ENCODE measurements around the gene SLC16A10. TPM values are rescaled to one million over a fixed set of nuclear protein-coding genes. Genes with fewer than 3 reads are reported as not detected.
A peak's percentile ranks its signal among the peaks of the same experiment; 100 is the strongest.

SLC16A10 gene
- total RNA-seq, 4 donors from 2014 or later = 0.15 to 3.4 (median 1.6) TPM

DNA sequence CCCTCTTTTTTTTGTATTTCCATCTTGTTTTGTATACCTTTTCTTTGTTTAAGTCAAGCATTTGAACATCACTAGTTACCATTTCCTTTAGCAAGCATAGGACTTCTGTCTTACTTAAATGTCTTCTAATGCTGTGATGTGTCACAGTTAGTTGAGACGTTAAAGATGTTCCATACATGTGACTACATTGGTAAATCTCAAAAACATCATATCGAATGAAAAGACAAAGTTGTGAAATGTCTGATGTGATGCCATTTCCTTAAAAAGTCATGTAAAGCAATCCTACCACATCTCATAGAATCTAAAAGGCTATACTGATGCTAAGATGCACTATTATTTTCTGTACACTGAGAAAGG, 26.8 kb downstream of the SLC16A10 start:
- 28 to 47% methylated on average over 2 of the region's 2 CpGs for WGBS, 2 donors
- DNase-seq = no peak
- Histone ChIP-seq H3K4me1 (no peaks in the 10 kb centered on the region), H3K27me3 (no peaks in the 10 kb centered on the region), H3K36me3 (no peaks in the 10 kb centered on the region), H3K4me3 (no peak overlapping the region), H3K9me3 (no peaks in the 10 kb centered on the region), H3K27ac (peak overlapping the region in 1 of 4 donors; percentile 31)
- intact Hi-C loops (cut with DNase I) = no loop called here
- no peak for TF ChIP-seq POLR2A (IDR thresholded peaks at IDR 0.05)
- TF ChIP-seq, protein P1, sequence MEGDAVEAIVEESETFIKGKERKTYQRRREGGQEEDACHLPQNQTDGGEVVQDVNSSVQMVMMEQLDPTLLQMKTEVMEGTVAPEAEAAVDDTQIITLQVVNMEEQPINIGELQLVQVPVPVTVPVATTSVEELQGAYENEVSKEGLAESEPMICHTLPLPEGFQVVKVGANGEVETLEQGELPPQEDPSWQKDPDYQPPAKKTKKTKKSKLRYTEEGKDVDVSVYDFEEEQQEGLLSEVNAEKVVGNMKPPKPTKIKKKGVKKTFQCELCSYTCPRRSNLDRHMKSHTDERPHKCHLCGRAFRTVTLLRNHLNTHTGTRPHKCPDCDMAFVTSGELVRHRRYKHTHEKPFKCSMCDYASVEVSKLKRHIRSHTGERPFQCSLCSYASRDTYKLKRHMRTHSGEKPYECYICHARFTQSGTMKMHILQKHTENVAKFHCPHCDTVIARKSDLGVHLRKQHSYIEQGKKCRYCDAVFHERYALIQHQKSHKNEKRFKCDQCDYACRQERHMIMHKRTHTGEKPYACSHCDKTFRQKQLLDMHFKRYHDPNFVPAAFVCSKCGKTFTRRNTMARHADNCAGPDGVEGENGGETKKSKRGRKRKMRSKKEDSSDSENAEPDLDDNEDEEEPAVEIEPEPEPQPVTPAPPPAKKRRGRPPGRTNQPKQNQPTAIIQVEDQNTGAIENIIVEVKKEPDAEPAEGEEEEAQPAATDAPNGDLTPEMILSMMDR (IDR thresholded peaks at IDR 0.05) = no peak

DNA sequence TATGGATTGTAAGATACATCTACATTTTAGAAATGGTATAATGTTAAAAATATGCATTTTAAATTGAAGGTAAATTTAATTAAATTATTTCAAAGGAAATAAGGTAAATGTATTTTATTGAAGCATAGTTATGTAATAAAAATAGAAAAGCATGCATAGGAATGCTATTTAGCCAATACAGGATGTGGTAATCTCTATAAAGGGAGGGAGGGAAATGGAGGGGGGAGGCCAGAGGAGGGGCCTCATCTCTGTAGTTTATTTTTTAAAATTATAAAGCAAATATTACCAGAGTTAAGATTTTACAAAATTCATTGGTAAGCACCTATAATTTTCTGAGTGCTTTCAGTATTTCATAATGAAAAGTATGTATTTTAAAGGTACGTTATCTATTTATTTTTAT, 27.2 kb downstream of the SLC16A10 start:
- intact Hi-C loops (cut with DNase I) = no loop called here
- Histone ChIP-seq H3K4me3 (no peak overlapping the region), H3K36me3 (no peaks in the 10 kb centered on the region), H3K27ac (no peak overlapping the region), H3K4me1 (no peaks in the 10 kb centered on the region), H3K27me3 (no peaks in the 10 kb centered on the region), H3K9me3 (no peaks in the 10 kb centered on the region)
- no peak for TF ChIP-seq POLR2A (IDR thresholded peaks at IDR 0.05)
- TF ChIP-seq, protein P1 (IDR thresholded peaks at IDR 0.05) = no peak
- WGBS, 2 donors = 73 to 83% methylated on average over 1 of the region's 1 CpG
- no peak for DNase-seq

DNA sequence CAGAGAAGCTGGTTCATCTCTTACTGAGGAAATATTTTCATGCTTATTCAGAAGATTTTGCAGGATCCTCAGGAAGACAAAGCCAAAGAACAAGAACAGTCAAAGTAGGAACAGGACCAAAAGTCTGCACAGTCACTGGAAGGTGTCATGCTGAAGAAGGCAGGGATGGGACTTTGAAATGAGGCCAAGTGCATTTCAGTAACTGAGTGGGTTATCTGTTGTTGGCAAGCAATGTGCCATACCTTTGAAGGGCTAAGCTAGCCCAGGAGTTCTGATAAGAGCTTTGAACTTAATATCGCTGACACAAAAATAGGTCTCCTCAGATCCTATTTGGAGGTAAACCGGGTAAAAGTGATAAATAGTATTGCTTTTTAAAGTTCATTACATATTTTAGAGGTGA, 31.5 kb downstream of the SLC16A10 start:
- Histone ChIP-seq H3K9me3 (no peaks in the 10 kb centered on the region), H3K27ac (no peak overlapping the region), H3K36me3 (no peaks in the 10 kb centered on the region), H3K4me1 (no peaks in the 10 kb centered on the region), H3K27me3 (no peaks in the 10 kb centered on the region), H3K4me3 (no peak overlapping the region)
- intact Hi-C loops (cut with DNase I) = no loop called here
- DNase-seq = no peak
- no peak for TF ChIP-seq POLR2A (IDR thresholded peaks at IDR 0.05)
- TF ChIP-seq, protein P1 (IDR thresholded peaks at IDR 0.05) = no peak
- 82 to 86% methylated on average over 2 of the region's 2 CpGs for WGBS, 2 donors

DNA sequence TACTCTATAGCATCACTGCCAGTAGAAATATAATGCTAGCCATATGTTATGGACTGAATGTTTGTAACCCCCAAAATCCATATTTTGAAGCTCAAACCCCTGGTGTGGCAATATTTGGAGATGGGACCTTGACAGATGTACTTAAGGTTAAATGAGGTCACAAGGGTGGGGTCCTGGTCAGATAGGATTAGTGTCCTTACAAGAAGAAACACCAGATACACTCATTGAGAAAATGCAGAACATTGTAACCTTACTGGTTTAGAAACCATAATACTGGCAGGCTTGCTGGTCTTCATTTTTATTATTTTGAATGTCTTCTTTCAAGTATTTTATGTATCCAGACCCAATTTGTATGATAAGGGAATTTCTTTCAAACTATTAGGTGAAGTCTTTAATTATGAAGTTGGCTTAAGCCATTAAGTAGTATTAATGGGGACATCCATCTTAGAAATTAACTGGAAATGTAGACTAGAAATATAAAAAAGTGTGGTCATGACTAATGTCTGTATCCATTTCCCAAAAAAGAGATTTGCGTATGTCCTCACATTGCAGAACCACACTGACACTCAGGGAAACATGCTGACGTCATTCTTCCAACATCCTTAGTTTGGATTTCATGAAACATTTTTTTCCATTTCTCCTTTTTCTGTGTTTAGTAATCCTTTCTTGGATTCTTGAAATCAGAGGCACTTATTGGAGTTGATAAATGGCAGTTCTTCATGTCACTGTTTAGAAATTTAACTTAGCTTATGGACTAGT, 32.4 kb downstream of the SLC16A10 start:
- 72 to 80% methylated on average over 2 of the region's 2 CpGs for WGBS, 2 donors
- no peaks in the 10 kb centered on the region for H3K36me3 ChIP-seq
- no peak for TF ChIP-seq POLR2A (IDR thresholded peaks at IDR 0.05)
- TF ChIP-seq, protein P1 (IDR thresholded peaks at IDR 0.05) = no peak
- H3K4me3 ChIP-seq = no peak overlapping the region
- intact Hi-C loops (cut with DNase I) = no loop called here
- H3K4me1 ChIP-seq = no peaks in the 10 kb centered on the region
- H3K27me3 ChIP-seq = no peaks in the 10 kb centered on the region
- no peaks in the 10 kb centered on the region for H3K9me3 ChIP-seq
- DNase-seq = no peak
- no peak overlapping the region for H3K27ac ChIP-seq

DNA sequence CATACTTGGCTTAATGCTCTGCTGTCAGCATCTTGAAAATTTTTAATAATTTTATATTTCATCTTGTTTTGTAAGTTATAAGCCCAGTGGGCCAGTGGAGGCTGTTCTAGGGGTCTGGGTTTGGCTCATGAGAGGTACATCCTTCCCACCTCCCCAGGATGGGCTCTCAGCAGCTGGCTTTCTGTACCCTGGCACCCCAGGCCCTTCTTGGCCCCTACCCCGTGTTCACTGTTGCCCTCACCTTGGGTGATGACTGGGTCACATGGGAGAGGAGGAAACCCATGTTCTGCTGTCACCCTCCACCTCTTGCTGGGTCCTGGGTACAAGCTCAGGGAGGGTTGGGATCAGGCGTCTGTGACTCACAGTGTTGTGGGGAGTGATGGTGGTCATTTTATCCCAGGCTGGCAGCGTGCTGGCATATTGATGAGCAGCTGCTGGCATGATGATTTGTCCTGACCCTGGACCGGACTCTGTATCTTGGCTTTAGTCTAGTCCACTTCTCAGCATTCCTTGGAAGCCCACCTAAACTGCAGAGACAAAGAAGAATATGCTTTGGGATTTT, 34.6 kb downstream of the SLC16A10 start:
- no peak overlapping the region for H3K4me3 ChIP-seq
- H3K36me3 ChIP-seq = no peaks in the 10 kb centered on the region
- intact Hi-C loops (cut with DNase I) = no loop called here
- no peaks in the 10 kb centered on the region for H3K27me3 ChIP-seq
- H3K9me3 ChIP-seq = no peaks in the 10 kb centered on the region
- WGBS, 2 donors = 75 to 95% methylated on average over 1 to 4 of the region's 4 CpGs
- no peaks in the 10 kb centered on the region for H3K4me1 ChIP-seq
- H3K27ac ChIP-seq = no peak overlapping the region
- no peak for DNase-seq
- no peak for TF ChIP-seq POLR2A (IDR thresholded peaks at IDR 0.05)
- TF ChIP-seq, protein P1 (IDR thresholded peaks at IDR 0.05) = no peak
